Tibial nerve (tissue), 4 donors: Measurements from ENCODE around the gene ABLIM3. TPM values are rescaled to one million over a fixed set of nuclear protein-coding genes. Genes with fewer than 3 reads are reported as not detected.
A peak's percentile ranks its signal among the peaks of the same experiment; 100 is the strongest.

Source experiments
- DNase-seq, 2 donors: peaks; one replicate each; pipeline ENCODE4 v3.0.0-alpha.2; 2019; ENCODE audit warnings: low spot score in 2 of 2
- H3K27ac ChIP-seq, 4 donors: fragments of 200-600 bp; sonication (generic) in 3 of 4; one replicate each; pipeline ENCODE4 v1.5.1; 2017 to 2019; ENCODE audit warnings: mild to moderate bottlenecking in 1 of 4
- H3K27me3 ChIP-seq, 2 donors: fragments of 200-600 bp; sonication (generic) in 1 of 2; one replicate each; pipeline versions ENCODE4 v1.5.1 to v1.6.0; 2017 to 2019
- H3K36me3 ChIP-seq, 3 donors: fragments of 200-600 bp; sonication (generic); one replicate each; pipeline ENCODE4 v1.5.1; 2018 to 2019
- H3K4me1 ChIP-seq, 4 donors: fragments of 200-600 bp; sonication (generic) in 3 of 4; one replicate each; pipeline ENCODE4 v1.5.1; 2017 to 2019
- H3K4me3 ChIP-seq, 4 donors: fragments of 200-600 bp; sonication (generic) in 3 of 4; one replicate each; pipeline ENCODE4 v1.5.1; 2017 to 2019; ENCODE audit warnings: mild to moderate bottlenecking in 1 of 4, moderate library complexity in 1 of 4
- H3K9me3 ChIP-seq, 4 donors: fragments of 200-600 bp; sonication (generic) in 3 of 4; one replicate each; pipeline ENCODE4 v1.5.1; 2017 to 2019
- CTCF ChIP-seq, 5 experiments: fragments of 200-600 bp in 3 of 5; fragments of 450-650 bp in 2 of 5; sonication (generic) in 3 of 5; IDR thresholded peaks; one replicate each; pipeline ENCODE4 v1.5.1; 2016 to 2019; ENCODE audit warnings: antibody characterized with exemption in 5 of 5, mild to moderate bottlenecking in 3 of 5, moderate library complexity in 2 of 5
- EP300 ChIP-seq, 2 donors: sonication (generic); formaldehyde crosslinking; IDR thresholded peaks; one replicate each; pipeline ENCODE4 v1.6.1; 2017; ENCODE audit warnings: antibody characterized with exemption in 2 of 2, mild to moderate bottlenecking in 1 of 2
- POLR2A ChIP-seq, 2 donors: fragments of 450-650 bp; IDR thresholded peaks; one replicate each; pipeline ENCODE4 v1.6.1; 2017; ENCODE audit warnings: antibody characterized with exemption in 2 of 2, mild to moderate bottlenecking in 2 of 2, moderate library complexity in 2 of 2
- WGBS, 2 donors: methylation state at CpG; one replicate each; pipeline ENCODE4 v1.1.5; 2018; 5-methylcytosine and 5-hydroxymethylcytosine counted together
- total RNA-seq, 4 donors: library from RNA; depleted of rRNA; stranded (reverse); fragments of >200 nt; gene quantifications; one replicate each; pipeline ENCODE4 v1.1.0, GENCODE V29; 2016

ABLIM3 gene
- total RNA-seq, 4 donors from 2014 or later, result 50.3 to 75.3 (median 52.3) TPM

GRCh38 chr5:149188383-149188782 is 47.1 kb downstream of the ABLIM3 start:
- no peaks in the 10 kb centered on the region for H3K9me3 ChIP-seq
- H3K27ac ChIP-seq, result no peak overlapping the region
- no peaks in the 10 kb centered on the region for H3K4me1 ChIP-seq
- DNase-seq, result no peak
- TF ChIP-seq POLR2A (IDR thresholded peaks at IDR 0.05), result no peak
- peaks cover 0 to 27% (median 0%) of the 10 kb centered on the region in 3 donors for H3K36me3 ChIP-seq
- H3K4me3 ChIP-seq, result no peak overlapping the region
- H3K27me3 ChIP-seq, result no peaks in the 10 kb centered on the region
- 98 to 99% methylated on average over 3 of the region's 3 CpGs for WGBS, 2 donors

DNA sequence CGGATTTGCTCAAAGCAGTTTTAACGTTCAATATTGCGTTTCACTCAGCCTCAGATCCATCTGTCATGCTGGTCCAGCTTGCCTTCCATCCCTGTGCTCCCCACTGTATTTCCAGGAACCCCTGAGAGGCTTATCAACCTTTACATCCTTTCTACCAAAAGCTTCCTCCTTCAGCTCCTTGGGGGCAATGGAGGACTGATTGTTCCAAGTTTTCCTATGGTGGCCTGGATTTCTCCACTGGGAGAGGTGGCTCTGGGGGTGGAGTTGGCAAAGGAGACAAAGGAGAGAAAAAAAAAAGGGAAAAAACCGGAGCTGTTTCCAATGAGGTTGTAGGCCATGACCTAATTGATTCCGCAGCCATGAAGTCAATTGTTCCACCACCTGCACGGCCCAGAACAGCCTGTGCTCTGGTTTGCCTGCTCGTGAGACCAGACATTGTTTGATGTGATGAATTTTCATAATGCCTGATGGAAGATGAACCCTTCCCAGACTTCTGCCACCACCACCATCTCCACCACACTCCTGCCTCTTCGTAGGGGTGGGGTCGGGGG is 54.1 kb downstream of the ABLIM3 start:
- H3K27me3 ChIP-seq, result no peaks in the 10 kb centered on the region
- peaks cover 0 to 15% (median 0%) of the 10 kb centered on the region in 4 donors for H3K4me1 ChIP-seq
- WGBS, 2 donors, result 63 to 76% methylated on average over 9 of the region's 9 CpGs
- no peaks in the 10 kb centered on the region for H3K9me3 ChIP-seq
- H3K27ac ChIP-seq, result peak overlapping the region in 2 of 4 donors; percentile 58 to 78
- peaks cover 0 to 25% (median 0%) of the 10 kb centered on the region in 3 donors for H3K36me3 ChIP-seq
- H3K4me3 ChIP-seq, result no peak overlapping the region
- TF ChIP-seq EP300 (IDR thresholded peaks at IDR 0.05) (peak; percentile 48 to 67), POLR2A (IDR thresholded peaks at IDR 0.05) (no peak)
- no peak for DNase-seq

DNA sequence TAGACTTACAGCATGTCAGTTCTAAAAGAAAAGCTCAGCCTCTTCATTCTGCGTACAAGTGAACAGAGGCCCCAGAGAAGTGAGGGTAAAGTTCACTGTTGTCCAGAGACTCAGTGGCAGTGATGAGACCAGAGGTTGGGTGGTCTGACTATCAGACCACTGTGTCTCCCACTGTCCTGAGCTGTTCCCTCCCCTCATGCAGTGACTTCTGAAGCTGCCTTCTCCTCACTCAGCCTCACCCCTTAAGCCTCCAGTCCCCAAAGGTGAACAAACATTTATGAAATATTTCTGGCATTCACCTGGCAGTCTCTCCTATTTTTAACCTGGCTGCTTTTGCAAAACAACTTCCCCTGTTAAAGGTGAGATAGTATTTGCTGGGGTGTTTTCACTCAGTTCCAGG is 54.7 kb downstream of the ABLIM3 start:
- Histone ChIP-seq H3K27ac (peak overlapping the region in 2 of 4 donors; percentile 58 to 78), H3K4me1 (peaks cover 0 to 15% (median 0%) of the 10 kb centered on the region in 4 donors), H3K9me3 (no peaks in the 10 kb centered on the region), H3K27me3 (no peaks in the 10 kb centered on the region), H3K4me3 (no peak overlapping the region), H3K36me3 (peaks cover 0 to 31% (median 0%) of the 10 kb centered on the region in 3 donors)
- WGBS, 2 donors, result 91 to 94% methylated on average over 1 of the region's 1 CpG
- no peak for DNase-seq
- TF ChIP-seq CTCF (IDR thresholded peaks at IDR 0.05), result no peak
- no peak for TF ChIP-seq EP300 (IDR thresholded peaks at IDR 0.05)
- no peak for TF ChIP-seq POLR2A (IDR thresholded peaks at IDR 0.05)

DNA sequence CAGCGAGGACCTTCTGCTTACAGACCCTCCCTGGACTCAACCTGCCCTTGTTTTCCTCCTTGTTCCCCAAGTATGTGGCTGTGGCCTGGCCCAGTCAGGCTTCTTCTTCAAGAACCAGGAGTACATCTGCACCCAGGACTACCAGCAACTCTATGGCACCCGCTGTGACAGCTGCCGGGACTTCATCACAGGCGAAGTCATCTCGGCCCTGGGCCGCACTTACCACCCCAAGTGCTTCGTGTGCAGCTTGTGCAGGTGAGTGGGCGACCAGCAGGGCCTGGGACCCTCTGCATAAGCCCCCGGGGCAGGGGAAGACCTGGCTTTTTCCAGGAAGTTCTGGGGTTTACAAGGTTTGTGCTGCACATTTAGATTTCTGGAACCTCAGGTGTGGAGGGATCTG is 56.9 kb downstream of the ABLIM3 start:
- H3K4me1 ChIP-seq, result peaks cover 0 to 15% (median 0%) of the 10 kb centered on the region in 4 donors
- peaks cover 0 to 53% (median 8%) of the 10 kb centered on the region in 3 donors for H3K36me3 ChIP-seq
- 90 to 100% methylated on average over 8 of the region's 9 CpGs for WGBS, 2 donors
- H3K27ac ChIP-seq, result no peak overlapping the region
- no peak overlapping the region for H3K4me3 ChIP-seq
- no peaks in the 10 kb centered on the region for H3K9me3 ChIP-seq
- no peak for TF ChIP-seq EP300 (IDR thresholded peaks at IDR 0.05)
- no peak for TF ChIP-seq POLR2A (IDR thresholded peaks at IDR 0.05)
- TF ChIP-seq CTCF (IDR thresholded peaks at IDR 0.05), result no peak
- no peaks in the 10 kb centered on the region for H3K27me3 ChIP-seq
- no peak for DNase-seq

GRCh38 chr5:149200355-149200754 is 59.1 kb downstream of the ABLIM3 start:
- H3K27ac ChIP-seq, result no peak overlapping the region
- H3K36me3 ChIP-seq, result peaks cover 0 to 62% (median 8%) of the 10 kb centered on the region in 3 donors
- peaks cover 0 to 14% (median under 1%) of the 10 kb centered on the region in 4 donors for H3K4me1 ChIP-seq
- H3K27me3 ChIP-seq, result no peaks in the 10 kb centered on the region
- TF ChIP-seq POLR2A (IDR thresholded peaks at IDR 0.05), result no peak
- TF ChIP-seq CTCF (IDR thresholded peaks at IDR 0.05), result no peak
- no peak for TF ChIP-seq EP300 (IDR thresholded peaks at IDR 0.05)
- WGBS, 2 donors, result 58 to 61% methylated on average over 2 to 6 of the region's 6 CpGs
- H3K4me3 ChIP-seq, result no peak overlapping the region
- DNase-seq, result no peak
- no peaks in the 10 kb centered on the region for H3K9me3 ChIP-seq

GRCh38 chr5:149201121-149201637 is 59.9 kb downstream of the ABLIM3 start:
- H3K36me3 ChIP-seq, result peaks cover 0 to 62% (median 8%) of the 10 kb centered on the region in 3 donors
- no peak for DNase-seq
- H3K27me3 ChIP-seq, result no peaks in the 10 kb centered on the region
- TF ChIP-seq CTCF (IDR thresholded peaks at IDR 0.05), result no peak
- no peak overlapping the region for H3K4me3 ChIP-seq
- H3K4me1 ChIP-seq, result peaks cover 0 to 14% (median 5%) of the 10 kb centered on the region in 4 donors
- no peak overlapping the region for H3K27ac ChIP-seq
- no peaks in the 10 kb centered on the region for H3K9me3 ChIP-seq
- 81 to 85% methylated on average over 5 to 6 of the region's 6 CpGs for WGBS, 2 donors
